Measurements from ENCODE around the gene SDC1. TPM values are rescaled to one million over a fixed set of nuclear protein-coding genes. Genes with fewer than 3 reads are reported as not detected.

The SDC1 gene
- total RNA-seq, 1 donor from 2014 or later, result 85.4 TPM

DNA sequence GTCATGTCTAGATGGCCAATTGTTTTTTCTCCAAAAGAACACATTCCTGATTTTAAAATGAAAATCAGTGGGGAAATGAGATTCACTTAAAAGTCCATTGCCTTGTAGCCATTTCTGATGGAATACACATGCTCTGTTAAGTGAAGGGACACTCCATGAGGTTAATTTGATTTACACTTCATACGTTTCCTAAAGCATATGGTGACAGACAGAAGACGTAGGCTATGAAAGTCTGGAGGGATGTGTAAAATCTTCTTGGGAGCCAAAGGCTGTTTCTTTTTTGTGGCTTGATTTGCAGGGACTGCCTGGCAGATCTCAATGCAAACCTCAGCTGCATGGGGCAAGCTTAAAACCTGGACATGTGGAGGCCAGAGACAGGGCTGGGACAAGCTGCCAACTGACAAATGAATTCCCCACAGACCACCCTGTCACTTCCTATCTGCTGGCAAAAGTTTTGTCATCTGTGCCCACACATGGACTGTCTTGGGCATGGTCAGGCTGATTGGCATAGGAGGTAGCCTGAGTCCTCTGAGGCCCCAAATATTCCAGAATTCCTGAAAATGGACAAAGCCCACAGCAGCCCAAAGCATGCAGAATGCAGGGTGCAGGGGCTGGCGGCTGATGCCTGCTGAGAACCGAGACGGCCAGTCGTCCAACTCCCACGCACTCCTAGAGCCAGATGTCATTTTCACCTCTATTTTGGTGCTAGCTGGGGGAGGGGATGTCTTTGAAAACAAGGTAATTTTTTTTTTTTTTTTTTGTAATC is 73.9 kb downstream of the SDC1 start:
- H3K4me1 Mint-ChIP-seq, result peaks cover 46% of the 10 kb centered on the region
- H3K9me3 Mint-ChIP-seq, result no peaks in the 10 kb centered on the region
- H3K27me3 Mint-ChIP-seq (ENCODE audit: low read depth), result no peaks in the 10 kb centered on the region
- no peaks in the 10 kb centered on the region for H3K36me3 Mint-ChIP-seq (ENCODE audit: low read depth)
- DNase-seq (ENCODE audit: low read depth, low spot score), result no peak
- TF ChIP-seq, protein P1, sequence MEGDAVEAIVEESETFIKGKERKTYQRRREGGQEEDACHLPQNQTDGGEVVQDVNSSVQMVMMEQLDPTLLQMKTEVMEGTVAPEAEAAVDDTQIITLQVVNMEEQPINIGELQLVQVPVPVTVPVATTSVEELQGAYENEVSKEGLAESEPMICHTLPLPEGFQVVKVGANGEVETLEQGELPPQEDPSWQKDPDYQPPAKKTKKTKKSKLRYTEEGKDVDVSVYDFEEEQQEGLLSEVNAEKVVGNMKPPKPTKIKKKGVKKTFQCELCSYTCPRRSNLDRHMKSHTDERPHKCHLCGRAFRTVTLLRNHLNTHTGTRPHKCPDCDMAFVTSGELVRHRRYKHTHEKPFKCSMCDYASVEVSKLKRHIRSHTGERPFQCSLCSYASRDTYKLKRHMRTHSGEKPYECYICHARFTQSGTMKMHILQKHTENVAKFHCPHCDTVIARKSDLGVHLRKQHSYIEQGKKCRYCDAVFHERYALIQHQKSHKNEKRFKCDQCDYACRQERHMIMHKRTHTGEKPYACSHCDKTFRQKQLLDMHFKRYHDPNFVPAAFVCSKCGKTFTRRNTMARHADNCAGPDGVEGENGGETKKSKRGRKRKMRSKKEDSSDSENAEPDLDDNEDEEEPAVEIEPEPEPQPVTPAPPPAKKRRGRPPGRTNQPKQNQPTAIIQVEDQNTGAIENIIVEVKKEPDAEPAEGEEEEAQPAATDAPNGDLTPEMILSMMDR (conservative IDR thresholded peaks at IDR 0.05), result no peak
- H3K27ac Mint-ChIP-seq (ENCODE audit: unreplicated experiment), result no peak overlapping the region
- H3K4me3 Mint-ChIP-seq, result no peak overlapping the region

Other genes starting within 250 kb of the SDC1 start
- 19.0 and 19.4 TPM in 2 replicates for gene WDR35, start 235.0 kb downstream of the SDC1 start, total RNA-seq
- 1.3 and 1.9 TPM in 2 replicates for gene MATN3, start 212.5 kb downstream of the SDC1 start, total RNA-seq
- gene LAPTM4A, start 173.5 kb downstream of the SDC1 start, total RNA-seq, result 74.4 and 77.9 TPM in 2 replicates
- gene PUM2, start 125.7 kb upstream of the SDC1 start, total RNA-seq, result 110 and 113 TPM in 2 replicates
- gene RHOB, start 221.9 kb upstream of the SDC1 start, total RNA-seq, result 146 and 150 TPM in 2 replicates